Measurements from ENCODE around the gene MKNK2. TPM values are rescaled to one million over a fixed set of nuclear protein-coding genes. Genes with fewer than 3 reads are reported as not detected.

Gene MKNK2
- total and polyA plus RNA-seq, 2 of the 13 experiments (the other 11 are each of a cell fraction or from before 2014, with no cell fraction given) = 44.9 to 112 TPM

GRCh38 chr19:2060884-2061494 is 9.9 kb upstream of the MKNK2 start (continued):
- TF ChIP-seq, protein P1, sequence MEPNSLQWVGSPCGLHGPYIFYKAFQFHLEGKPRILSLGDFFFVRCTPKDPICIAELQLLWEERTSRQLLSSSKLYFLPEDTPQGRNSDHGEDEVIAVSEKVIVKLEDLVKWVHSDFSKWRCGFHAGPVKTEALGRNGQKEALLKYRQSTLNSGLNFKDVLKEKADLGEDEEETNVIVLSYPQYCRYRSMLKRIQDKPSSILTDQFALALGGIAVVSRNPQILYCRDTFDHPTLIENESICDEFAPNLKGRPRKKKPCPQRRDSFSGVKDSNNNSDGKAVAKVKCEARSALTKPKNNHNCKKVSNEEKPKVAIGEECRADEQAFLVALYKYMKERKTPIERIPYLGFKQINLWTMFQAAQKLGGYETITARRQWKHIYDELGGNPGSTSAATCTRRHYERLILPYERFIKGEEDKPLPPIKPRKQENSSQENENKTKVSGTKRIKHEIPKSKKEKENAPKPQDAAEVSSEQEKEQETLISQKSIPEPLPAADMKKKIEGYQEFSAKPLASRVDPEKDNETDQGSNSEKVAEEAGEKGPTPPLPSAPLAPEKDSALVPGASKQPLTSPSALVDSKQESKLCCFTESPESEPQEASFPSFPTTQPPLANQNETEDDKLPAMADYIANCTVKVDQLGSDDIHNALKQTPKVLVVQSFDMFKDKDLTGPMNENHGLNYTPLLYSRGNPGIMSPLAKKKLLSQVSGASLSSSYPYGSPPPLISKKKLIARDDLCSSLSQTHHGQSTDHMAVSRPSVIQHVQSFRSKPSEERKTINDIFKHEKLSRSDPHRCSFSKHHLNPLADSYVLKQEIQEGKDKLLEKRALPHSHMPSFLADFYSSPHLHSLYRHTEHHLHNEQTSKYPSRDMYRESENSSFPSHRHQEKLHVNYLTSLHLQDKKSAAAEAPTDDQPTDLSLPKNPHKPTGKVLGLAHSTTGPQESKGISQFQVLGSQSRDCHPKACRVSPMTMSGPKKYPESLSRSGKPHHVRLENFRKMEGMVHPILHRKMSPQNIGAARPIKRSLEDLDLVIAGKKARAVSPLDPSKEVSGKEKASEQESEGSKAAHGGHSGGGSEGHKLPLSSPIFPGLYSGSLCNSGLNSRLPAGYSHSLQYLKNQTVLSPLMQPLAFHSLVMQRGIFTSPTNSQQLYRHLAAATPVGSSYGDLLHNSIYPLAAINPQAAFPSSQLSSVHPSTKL (CRISPR knock-in tag; IDR thresholded peaks at IDR 0.05) = 0 out of 2 replicates have a peak, but pooled peaks have one; percentile 7
- TF ChIP-seq FOSL1 (CRISPR knock-in tag; IDR thresholded peaks at IDR 0.05; ENCODE audit: borderline replicate concordance) (no peak), ZNF761 (CRISPR knock-in tag; conservative IDR thresholded peaks at IDR 0.05) (no peak; the same call in none of the 2 replicates), ZNF850 (CRISPR knock-in tag; conservative IDR thresholded peaks at IDR 0.05) (no peak), NFAT5 (CRISPR knock-in tag; IDR thresholded peaks at IDR 0.05) (peak; percentile 72; the same call in 1 of the 2 replicates), KLF16 (CRISPR knock-in tag; IDR thresholded peaks at IDR 0.05) (no peak), WIZ (CRISPR knock-in tag; IDR thresholded peaks at IDR 0.05) (no peak), ZNF552 (CRISPR knock-in tag; IDR thresholded peaks at IDR 0.05; ENCODE audit: borderline replicate concordance) (peak; percentile 77; the same call in 1 of the 2 replicates), ZNF451 (CRISPR knock-in tag; IDR thresholded peaks at IDR 0.05) (no peak; the same call in 1 of the 2 replicates), SKI (IDR thresholded peaks at IDR 0.05; ENCODE audit: partially characterized antibody) (peak; percentile 40), ARNTL (CRISPR knock-in tag; IDR thresholded peaks at IDR 0.05) (0 out of 2 replicates have a peak, but pooled peaks have one; percentile 14), CENPX (CRISPR knock-in tag; IDR thresholded peaks at IDR 0.05) (no peak), NCOA5 (CRISPR knock-in tag; IDR thresholded peaks at IDR 0.05) (no peak), AGO2 (optimal IDR thresholded peaks at IDR 0.05; ENCODE audit: low read depth, low read length) (peak; percentile 76), TEAD3 (CRISPR knock-in tag; optimal IDR thresholded peaks at IDR 0.05; ENCODE audit: borderline replicate concordance) (no peak), ZNF558 (CRISPR knock-in tag; IDR thresholded peaks at IDR 0.05; ENCODE audit: borderline replicate concordance) (0 out of 2 replicates have a peak, but pooled peaks have one; percentile 74)
- TF ChIP-seq, protein P2, sequence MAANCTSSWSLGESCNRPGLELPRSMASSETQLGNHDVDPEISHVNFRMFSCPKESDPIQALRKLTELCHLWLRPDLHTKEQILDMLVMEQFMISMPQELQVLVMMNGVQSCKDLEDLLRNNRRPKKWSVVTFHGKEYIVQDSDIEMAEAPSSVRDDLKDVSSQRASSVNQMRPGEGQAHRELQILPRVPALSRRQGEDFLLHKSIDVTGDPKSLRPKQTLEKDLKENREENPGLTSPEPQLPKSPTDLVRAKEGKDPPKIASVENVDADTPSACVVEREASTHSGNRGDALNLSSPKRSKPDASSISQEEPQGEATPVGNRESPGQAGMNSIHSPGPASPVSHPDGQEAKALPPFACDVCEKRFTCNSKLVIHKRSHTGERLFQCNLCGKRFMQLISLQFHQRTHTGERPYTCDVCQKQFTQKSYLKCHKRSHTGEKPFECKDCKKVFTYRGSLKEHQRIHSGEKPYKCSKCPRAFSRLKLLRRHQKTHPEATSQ (CRISPR knock-in tag; IDR thresholded peaks at IDR 0.05; ENCODE audit: borderline replicate concordance) = no peak
- TF ChIP-seq, protein P3, sequence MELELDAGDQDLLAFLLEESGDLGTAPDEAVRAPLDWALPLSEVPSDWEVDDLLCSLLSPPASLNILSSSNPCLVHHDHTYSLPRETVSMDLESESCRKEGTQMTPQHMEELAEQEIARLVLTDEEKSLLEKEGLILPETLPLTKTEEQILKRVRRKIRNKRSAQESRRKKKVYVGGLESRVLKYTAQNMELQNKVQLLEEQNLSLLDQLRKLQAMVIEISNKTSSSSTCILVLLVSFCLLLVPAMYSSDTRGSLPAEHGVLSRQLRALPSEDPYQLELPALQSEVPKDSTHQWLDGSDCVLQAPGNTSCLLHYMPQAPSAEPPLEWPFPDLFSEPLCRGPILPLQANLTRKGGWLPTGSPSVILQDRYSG (CRISPR knock-in tag; IDR thresholded peaks at IDR 0.05) = peak; percentile 55; the same call in 1 of the 2 replicates

Measured in HepG2 (cell line).